Right lobe of liver (tissue), 4 donors: Measurements from ENCODE around the gene CLSTN2.

Source experiments
- CTCF ChIP-seq, 4 donors: fragments of 200-600 bp in 3 of 4; fragments of 450-650 bp in 1 of 4; IDR thresholded peaks; one replicate each; pipeline versions ENCODE4 v1.5.1 to v1.8.0; 2016 to 2022; ENCODE audit warnings: antibody characterized with exemption in 4 of 4, mild to moderate bottlenecking in 2 of 4
- POLR2A ChIP-seq: fragments of 450-650 bp; IDR thresholded peaks from one replicate; pipeline ENCODE4 v1.6.1; 2017; ENCODE audit warnings: antibody characterized with exemption, mild to moderate bottlenecking
- donor health status: DM: no; HTN: no; CAD: no.
- donor health status: DM: no; HTN: no; CAD: no.
- donor health status: DM: no; HTN: yes; CAD: no.

- no peak for TF ChIP-seq POLR2A
- no peak for TF ChIP-seq CTCF (IDR thresholded peaks at IDR 0.05)
These were observed 453.4 kb downstream of the CLSTN2 start for GRCh38 chr3:140388202-140388922.
